Large intestine (tissue), 3 donors: ENCODE measurements around the gene ITGB8. TPM values are rescaled to one million over a fixed set of nuclear protein-coding genes. Genes with fewer than 3 reads are reported as not detected.

Experiments
- DNase-seq, 2 donors: peaks; one replicate each; pipeline versions ENCODE4 v3.0.0 to v3.0.0-alpha.2; 2013
- H3K27ac ChIP-seq: one replicate; pipeline ENCODE4 v1.5.1; 2013; ENCODE audit warnings: low read length
- H3K27me3 ChIP-seq: 2 replicates; pipeline ENCODE4 v1.6.1; 2013; ENCODE audit warnings: low read length; ENCODE audit not compliant: control insufficient read depth, insufficient read depth
- H3K36me3 ChIP-seq: 2 replicates; pipeline ENCODE4 v1.6.1; 2013; ENCODE audit warnings: low read length; ENCODE audit not compliant: control insufficient read depth, insufficient read depth
- H3K4me1 ChIP-seq: one replicate; pipeline ENCODE4 v1.6.1; 2013; ENCODE audit warnings: low read length; ENCODE audit not compliant: control insufficient read depth, insufficient read depth
- H3K4me3 ChIP-seq: one replicate; pipeline ENCODE4 v1.5.1; 2013; ENCODE audit warnings: low read length
- H3K9me3 ChIP-seq: one replicate; pipeline ENCODE4 v1.6.1; 2013; ENCODE audit warnings: mild to moderate bottlenecking, low read depth, low read length, moderate library complexity; ENCODE audit not compliant: control insufficient read depth
- WGBS: methylation state at CpG from one replicate; pipeline ENCODE4 v1.1.5; 2013; ENCODE audit warnings: low lambda C conversion rate; ENCODE audit not compliant: insufficient coverage; 5-methylcytosine and 5-hydroxymethylcytosine counted together
- polyA plus RNA-seq: library from polyadenylated mRNA; unstranded; fragments of 120-200 nt; gene quantifications from one replicate; pipeline ENCODE4 v1.2.1, GENCODE V29; 2013

Gene ITGB8
- polyA plus RNA-seq, 1 donor: 26.8 TPM

GRCh38 chr7:20318933-20319332 is 11.8 kb upstream of the ITGB8 start:
- 100% methylated on average over 2 of the region's 6 CpGs for WGBS
- no peak overlapping the region for H3K4me3 ChIP-seq
- no peaks in the 10 kb centered on the region for H3K9me3 ChIP-seq
- no peaks in the 10 kb centered on the region for H3K4me1 ChIP-seq
- H3K27ac ChIP-seq: no peak overlapping the region
- DNase-seq: no peak
- H3K27me3 ChIP-seq: no peaks in the 10 kb centered on the region
- H3K36me3 ChIP-seq: no peaks in the 10 kb centered on the region

GRCh38 chr7:20320322-20320721 is 10.4 kb upstream of the ITGB8 start:
- no peaks in the 10 kb centered on the region for H3K36me3 ChIP-seq
- no peaks in the 10 kb centered on the region for H3K4me1 ChIP-seq
- no CpG with 5 or more reads among the region's 3 CpGs for WGBS
- DNase-seq: no peak
- no peaks in the 10 kb centered on the region for H3K9me3 ChIP-seq
- H3K27me3 ChIP-seq: no peaks in the 10 kb centered on the region
- no peak overlapping the region for H3K27ac ChIP-seq
- no peak overlapping the region for H3K4me3 ChIP-seq

DNA sequence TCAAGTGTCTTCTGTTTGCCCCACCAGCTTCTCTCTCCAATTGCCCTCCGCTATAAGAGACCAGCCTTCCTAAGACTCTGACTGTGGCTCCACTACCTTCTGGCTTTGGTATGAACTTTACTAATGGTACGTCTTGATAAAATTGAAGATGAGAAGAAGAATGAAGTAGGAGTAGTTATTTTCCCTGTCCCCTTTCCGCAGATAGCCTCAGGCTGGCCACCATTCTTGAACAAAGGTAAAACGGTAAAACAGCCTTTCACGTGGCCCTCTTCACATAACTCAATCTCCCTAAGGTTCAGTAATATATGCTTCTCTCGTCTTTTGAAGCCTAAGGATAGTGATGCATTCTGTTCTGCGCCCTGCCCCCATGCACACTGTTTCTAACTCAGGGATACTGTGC is 9.9 kb upstream of the ITGB8 start:
- no peak for DNase-seq
- Histone ChIP-seq H3K4me3 (no peak overlapping the region), H3K27me3 (no peaks in the 10 kb centered on the region), H3K4me1 (no peaks in the 10 kb centered on the region), H3K36me3 (no peaks in the 10 kb centered on the region), H3K9me3 (no peaks in the 10 kb centered on the region), H3K27ac (no peak overlapping the region)
- WGBS: no CpG with 5 or more reads among the region's 7 CpGs

DNA sequence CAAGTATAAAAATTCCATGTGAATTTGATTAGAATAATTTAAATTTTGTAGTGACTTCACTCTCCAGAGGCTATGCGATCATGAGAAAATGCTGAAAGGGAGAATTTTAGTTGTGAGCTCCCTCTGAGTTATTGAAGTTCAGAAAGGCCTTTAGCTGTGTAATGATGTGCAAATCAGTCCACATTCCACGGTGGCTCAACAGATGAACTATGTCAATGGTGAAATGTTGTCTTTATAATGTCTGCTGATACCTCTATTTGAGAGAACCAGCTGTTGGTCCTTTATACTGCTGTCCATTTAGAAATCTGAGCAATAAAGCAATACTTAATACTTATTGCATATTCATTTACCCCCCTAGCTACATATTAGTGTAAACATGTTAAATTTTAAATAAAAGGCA is 7.1 kb upstream of the ITGB8 start:
- Histone ChIP-seq H3K36me3 (no peaks in the 10 kb centered on the region), H3K9me3 (no peaks in the 10 kb centered on the region), H3K4me1 (peaks cover 4% of the 10 kb centered on the region), H3K4me3 (no peak overlapping the region), H3K27ac (no peak overlapping the region), H3K27me3 (no peaks in the 10 kb centered on the region)
- DNase-seq: no peak
- 100% methylated on average over 1 of the region's 2 CpGs for WGBS

DNA sequence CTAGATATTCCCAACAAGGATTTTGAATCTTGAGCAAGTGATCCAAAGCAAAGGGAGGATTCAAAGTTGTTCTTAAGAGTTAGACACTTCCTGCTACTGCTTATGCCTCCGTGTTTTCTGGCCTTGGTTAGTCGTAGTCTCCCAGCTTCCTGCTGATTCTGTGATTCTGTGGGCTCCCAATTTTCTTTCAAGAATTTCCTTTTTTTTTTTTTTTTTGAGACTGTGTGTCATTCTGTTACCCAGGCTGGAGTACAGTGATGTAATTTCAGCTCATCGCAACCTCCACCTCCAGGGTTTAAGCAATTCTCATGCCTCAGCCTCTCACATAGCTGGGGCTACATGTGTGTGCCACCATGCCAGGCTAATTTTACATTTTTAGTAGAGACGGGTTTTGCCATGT is 4.4 kb upstream of the ITGB8 start:
- Histone ChIP-seq H3K9me3 (no peaks in the 10 kb centered on the region), H3K27ac (no peak overlapping the region), H3K4me1 (peaks cover 6% of the 10 kb centered on the region), H3K27me3 (no peaks in the 10 kb centered on the region), H3K4me3 (no peak overlapping the region), H3K36me3 (no peaks in the 10 kb centered on the region)
- whole genome bisulfite sequencing: 100% methylated on average over 1 of the region's 4 CpGs
- no peak for DNase-seq

DNA sequence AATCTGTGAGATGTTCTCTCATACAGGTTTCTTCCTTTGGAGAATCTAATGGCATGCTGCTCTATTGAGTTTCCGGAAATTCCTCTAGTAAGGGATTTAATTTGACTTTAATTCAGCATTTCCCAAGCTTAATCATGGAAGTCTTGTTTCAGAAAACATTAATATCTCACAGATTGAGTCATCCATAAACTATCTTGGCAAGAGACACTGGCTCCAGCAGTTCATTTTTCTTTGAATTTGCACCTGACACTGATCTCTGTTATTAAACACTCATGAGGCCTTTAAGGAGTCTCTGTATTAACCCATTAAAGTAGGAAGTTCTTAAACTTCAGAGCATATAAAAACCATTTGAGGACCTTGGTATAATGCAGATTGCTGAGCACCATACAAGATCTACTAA is 3.6 kb upstream of the ITGB8 start:
- Histone ChIP-seq H3K9me3 (no peaks in the 10 kb centered on the region), H3K27ac (no peak overlapping the region), H3K4me3 (no peak overlapping the region), H3K27me3 (no peaks in the 10 kb centered on the region), H3K4me1 (peaks cover 6% of the 10 kb centered on the region), H3K36me3 (no peaks in the 10 kb centered on the region)
- no CpG with 5 or more reads among the region's 1 CpG for WGBS
- no peak for DNase-seq

DNA sequence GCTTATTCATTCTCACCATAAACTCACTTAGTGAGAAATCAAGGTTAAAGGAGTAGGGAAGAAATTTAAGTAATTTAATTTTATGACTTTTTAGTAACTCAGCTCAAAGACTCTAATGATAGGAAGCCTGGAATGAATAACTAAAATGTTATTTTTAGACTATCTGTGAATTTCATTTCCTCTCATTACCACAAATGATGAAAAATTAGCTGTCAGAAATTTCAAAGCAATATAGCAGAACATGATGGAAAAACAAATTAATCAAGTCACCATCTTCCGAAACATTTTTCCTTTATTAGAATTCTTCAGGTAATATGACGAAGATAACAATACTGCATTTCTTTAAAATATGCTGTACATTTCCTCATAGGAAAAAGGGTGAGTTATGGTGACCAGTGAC is 2.7 kb upstream of the ITGB8 start:
- peaks cover 6% of the 10 kb centered on the region for H3K4me1 ChIP-seq
- no peaks in the 10 kb centered on the region for H3K9me3 ChIP-seq
- H3K36me3 ChIP-seq: no peaks in the 10 kb centered on the region
- DNase-seq: no peak
- 100% methylated on average over 2 of the region's 2 CpGs for WGBS
- H3K27me3 ChIP-seq: no peaks in the 10 kb centered on the region
- H3K4me3 ChIP-seq: no peak overlapping the region
- H3K27ac ChIP-seq: peak overlapping the region; percentile 3

DNA sequence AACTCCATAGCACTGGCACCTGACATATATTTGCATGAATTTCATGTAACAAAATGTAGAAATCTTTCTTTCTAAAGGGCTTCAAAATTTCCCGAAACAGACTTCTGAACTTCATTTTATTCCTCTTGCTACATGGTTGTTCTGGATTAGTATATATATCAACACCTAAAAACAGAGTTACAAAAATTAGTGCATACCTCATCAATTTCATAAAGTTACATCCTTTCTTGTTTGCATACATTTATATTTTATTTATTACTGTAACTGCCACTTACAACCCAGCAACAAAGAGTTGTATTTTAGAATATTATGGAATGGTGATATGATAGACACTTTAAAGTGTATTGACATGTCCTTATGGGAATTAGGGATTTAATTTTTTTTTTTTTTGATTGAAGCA is 2.0 kb upstream of the ITGB8 start:
- WGBS: no CpG with 5 or more reads among the region's 1 CpG
- peak overlapping the region; percentile 94 for H3K27ac ChIP-seq
- no peaks in the 10 kb centered on the region for H3K36me3 ChIP-seq
- H3K27me3 ChIP-seq: no peaks in the 10 kb centered on the region
- H3K9me3 ChIP-seq: no peaks in the 10 kb centered on the region
- no peak for DNase-seq
- H3K4me1 ChIP-seq: peaks cover 6% of the 10 kb centered on the region
- peak overlapping the region; percentile 80 for H3K4me3 ChIP-seq

DNA sequence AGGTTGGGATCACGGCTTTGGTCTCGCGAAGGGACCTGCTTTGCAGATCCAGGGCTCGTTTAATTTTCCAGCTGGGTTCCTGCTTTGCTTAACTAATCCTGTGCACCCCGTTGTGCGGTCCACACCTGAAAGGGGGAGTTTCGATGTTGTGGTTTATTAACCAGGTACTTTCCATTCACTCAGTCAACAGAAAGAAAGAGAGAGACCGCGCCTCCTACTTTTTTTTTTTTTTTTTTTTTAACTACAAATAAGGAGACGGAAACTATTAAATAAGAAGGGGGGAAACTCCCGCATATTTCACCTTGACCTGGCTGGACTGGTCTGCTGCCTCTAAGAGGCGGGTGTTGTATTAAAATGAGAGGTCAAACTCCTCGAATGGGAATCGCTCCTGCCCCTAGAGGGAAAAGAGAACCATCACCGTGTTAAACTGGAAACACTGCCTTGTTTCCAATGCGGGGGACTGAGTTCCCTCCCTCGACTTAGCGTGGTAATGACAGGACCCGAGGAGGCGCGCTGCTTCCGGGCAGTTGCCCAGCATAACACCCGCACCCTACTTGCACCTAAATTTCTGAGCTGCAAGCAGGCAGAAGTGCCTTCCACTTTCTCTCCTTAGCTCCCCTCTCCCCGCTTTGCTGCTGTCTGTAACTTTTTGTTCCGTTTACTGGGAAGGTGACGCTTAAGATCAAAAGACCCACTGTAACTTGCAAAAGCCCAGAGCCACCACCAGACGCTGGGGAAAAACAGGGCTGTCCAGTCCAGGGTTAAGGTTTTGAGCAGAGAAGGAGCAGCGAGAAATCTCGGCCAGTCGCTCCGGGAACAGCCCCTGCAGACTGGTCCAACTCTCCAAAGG is 1.1 kb upstream of the ITGB8 start:
- no peaks in the 10 kb centered on the region for H3K27me3 ChIP-seq
- WGBS: 0% methylated on average over 2 of the region's 31 CpGs

DNA sequence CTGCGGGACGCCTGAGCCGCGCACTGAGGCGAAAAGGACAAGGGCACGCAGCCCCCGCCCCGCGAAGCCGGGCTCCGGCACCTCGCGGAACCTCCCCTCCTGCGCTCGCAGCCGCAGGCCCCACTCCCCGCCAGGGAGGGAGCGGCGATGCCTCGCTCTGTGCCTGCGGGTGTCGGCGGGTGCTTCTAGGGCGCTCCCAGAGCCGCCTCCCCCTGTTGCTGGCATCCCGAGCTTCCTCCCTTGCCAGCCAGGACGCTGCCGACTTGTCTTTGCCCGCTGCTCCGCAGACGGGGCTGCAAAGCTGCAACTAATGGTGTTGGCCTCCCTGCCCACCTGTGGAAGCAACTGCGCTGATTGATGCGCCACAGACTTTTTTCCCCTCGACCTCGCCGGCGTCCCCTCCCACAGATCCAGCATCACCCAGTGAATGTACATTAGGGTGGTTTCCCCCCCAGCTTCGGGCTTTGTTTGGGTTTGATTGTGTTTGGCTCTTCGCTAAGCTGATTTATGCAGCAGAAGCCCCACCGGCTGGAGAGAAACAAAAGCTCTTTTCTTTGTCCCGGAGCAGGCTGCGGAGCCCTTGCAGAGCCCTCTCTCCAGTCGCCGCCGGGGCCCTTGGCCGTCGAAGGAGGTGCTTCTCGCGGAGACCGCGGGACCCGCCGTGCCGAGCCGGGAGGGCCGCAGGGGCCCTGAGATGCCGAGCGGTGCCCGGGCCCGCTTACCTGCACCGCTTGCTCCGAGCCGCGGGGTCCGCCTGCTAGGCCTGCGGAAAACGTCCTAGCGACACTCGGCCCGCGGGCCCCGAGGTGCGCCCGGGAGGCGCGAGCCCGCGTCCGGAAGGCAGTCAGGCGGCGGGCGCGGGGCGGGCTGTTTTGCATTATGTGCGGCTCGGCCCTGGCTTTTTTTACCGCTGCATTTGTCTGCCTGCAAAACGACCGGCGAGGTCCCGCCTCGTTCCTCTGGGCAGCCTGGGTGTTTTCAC is 519 bp downstream of the ITGB8 start:
- H3K4me3 ChIP-seq: peak overlapping the region; percentile 80
- WGBS: no CpG with 5 or more reads among the region's 92 CpGs
- H3K36me3 ChIP-seq: no peaks in the 10 kb centered on the region
- H3K4me1 ChIP-seq: peaks cover 6% of the 10 kb centered on the region
- no peaks in the 10 kb centered on the region for H3K27me3 ChIP-seq
- peak; percentile 38 to 69 for DNase-seq
- peak overlapping the region; percentile 94 for H3K27ac ChIP-seq
- H3K9me3 ChIP-seq: no peaks in the 10 kb centered on the region

More for the DNA sequence above, 1.1 kb upstream of the ITGB8 start:
- H3K36me3 ChIP-seq: no peaks in the 10 kb centered on the region
- peak overlapping the region; percentile 80 for H3K4me3 ChIP-seq
- no peaks in the 10 kb centered on the region for H3K9me3 ChIP-seq
- H3K4me1 ChIP-seq: peaks cover 6% of the 10 kb centered on the region
- DNase-seq: peak; percentile 75 to 90
- peak overlapping the region; percentile 94 for H3K27ac ChIP-seq
